ENCODE measurements around the gene CFL1. TPM values are rescaled to one million over a fixed set of nuclear protein-coding genes. Genes with fewer than 3 reads are reported as not detected.

The CFL1 gene
- total and polyA plus RNA-seq, 2 of the 4 experiments (the other 2 are of a cell fraction), result 960 to 2,231 TPM

- peaks cover 33% of the 10 kb centered on the region for H3K9me1 ChIP-seq (ENCODE audit: insufficient read depth, low read length)
- peak overlapping the region; percentile 77 for H3K9ac ChIP-seq (ENCODE audit: low read depth, low read length)
- H4K91ac ChIP-seq (ENCODE audit: insufficient read depth, low read depth, low read length), result peak overlapping the region; percentile 80; the same call in 1 of the 2 replicates
- POLR2A ChIA-PET (ENCODE audit: unreplicated experiment), result no interaction called here
- H3K36me3 ChIP-seq (ENCODE audit: control insufficient read depth, insufficient read depth, low read length), result peaks cover 51% of the 10 kb centered on the region
- intact Hi-C loops (cut with micrococcal nuclease) (loop anchor here (1.0 kb wide), 1 partner anchor 31 kb away; the partner anchor contains the start of gene FIBP), dilution Hi-C loops (cut with HindIII; ENCODE audit: low sequenced_read_pairs, unreplicated experiment) (no loop called here), in situ Hi-C loops (cut with MboI; ENCODE audit: low sequenced_read_pairs) (no loop called here)
- peak; percentile 52 for DNase-seq
- peak overlapping the region; percentile 93 for H3K14ac ChIP-seq (replicated peaks; ENCODE audit: low read depth, low read length)
- peak overlapping the region; percentile 81; the same call in 1 of the 2 replicates for H2AK5ac ChIP-seq (ENCODE audit: low read depth, low read length)
- peak overlapping the region; percentile 81 for H2BK5ac ChIP-seq (ENCODE audit: low read depth, low read length, poor library complexity, severe bottlenecking)
- no peaks in the 10 kb centered on the region for H3K27me3 ChIP-seq (ENCODE audit: control insufficient read depth, insufficient read depth, low read length)
- peak overlapping the region; percentile 100 for H2AK9ac ChIP-seq (replicated peaks; ENCODE audit: low read depth, low read length, poor library complexity)
- peaks cover 11% of the 10 kb centered on the region for H3K4me1 ChIP-seq (ENCODE audit: control insufficient read depth, insufficient read depth, low read length)
- TF ChIP-seq FOS (IDR thresholded peaks at IDR 0.05; ENCODE audit: low read depth, low read length) (no peak), RAD21 (IDR thresholded peaks at IDR 0.05; ENCODE audit: low read length) (0 out of 2 replicates have a peak, but pooled peaks have one; percentile 5), RFX5 (IDR thresholded peaks at IDR 0.05; ENCODE audit: low read depth, low read length) (no peak), BHLHE40 (IDR thresholded peaks at IDR 0.05; ENCODE audit: low read depth, low read length) (no peak), MAZ (IDR thresholded peaks at IDR 0.05; ENCODE audit: borderline replicate concordance, low read depth, low read length) (0 out of 2 replicates have a peak, but pooled peaks have one; percentile 55), CEBPB (IDR thresholded peaks at IDR 0.05; ENCODE audit: low read depth, low read length) (no peak), MXI1 (IDR thresholded peaks at IDR 0.05; ENCODE audit: borderline replicate concordance, low read depth, low read length) (peak; percentile 87; the same call in 1 of the 2 replicates), ELK1 (IDR thresholded peaks at IDR 0.05; ENCODE audit: borderline replicate concordance, low read depth, low read length) (no peak), SMC3 (IDR thresholded peaks at IDR 0.05; ENCODE audit: low read depth, low read length) (no peak), USF2 (IDR thresholded peaks at IDR 0.05; ENCODE audit: low read depth, low read length) (peak; percentile 91), CHD1 (IDR thresholded peaks at IDR 0.05; ENCODE audit: low read depth, low read length) (0 out of 2 replicates have a peak, but pooled peaks have one; percentile 60), MAFK (IDR thresholded peaks at IDR 0.05; ENCODE audit: low read depth, low read length) (no peak)
- no peaks in the 10 kb centered on the region for H3K9me3 ChIP-seq (ENCODE audit: control insufficient read depth, insufficient read depth, low read length)
- peak overlapping the region; percentile 93 for H3K27ac ChIP-seq (ENCODE audit: insufficient read depth, low read length)
- peak overlapping the region; percentile 45 for H4K5ac ChIP-seq (ENCODE audit: low read depth, low read length)
- H2BK120ac ChIP-seq (ENCODE audit: low read depth, low read length), result no peak overlapping the region
- 0% methylated on average over 28 of the region's 57 CpGs; no CpG with 5 or more reads in 1 of the 2 experiments for WGBS, 2 experiments (ENCODE audit: extremely low coverage in 2 of 2, insufficient read length in 1 of 2)
- no peak overlapping the region for H2BK15ac ChIP-seq (ENCODE audit: low read depth, low read length)
- H4K8ac ChIP-seq (ENCODE audit: low read depth in 2 of 2, low read length in 2 of 2), result peak overlapping the region in 1 of 2 experiments; percentile 46; a peak in 1 of 4 replicates
- H3K4me2 ChIP-seq (ENCODE audit: low read depth, low read length), result peak overlapping the region; percentile 81
- H3K4ac ChIP-seq (ENCODE audit: low read depth, low read length), result peak overlapping the region; percentile 89
- peak; percentile 3 for ATAC-seq (ENCODE audit: low read depth)
- CTCF ChIA-PET, result no interaction called here
- H3K23ac ChIP-seq (ENCODE audit: low read depth, low read length), result peak overlapping the region; percentile 90
- H3K18ac ChIP-seq (ENCODE audit: low read depth, low read length), result peak overlapping the region; percentile 19; the same call in 1 of the 2 replicates
- no peak overlapping the region for H2BK20ac ChIP-seq (ENCODE audit: low read depth, low read length)
- peak overlapping the region; percentile 29 for H3K56ac ChIP-seq (ENCODE audit: extremely low read depth, insufficient read depth, low read length)
- peaks cover 64% of the 10 kb centered on the region for H4K20me1 ChIP-seq (ENCODE audit: insufficient read depth, low read length)
- H3K79me1 ChIP-seq (ENCODE audit: low read depth in 1 of 2, low read length in 2 of 2), result peaks cover 25 to 70% of the 10 kb centered on the region in 2 experiments
- H2AFZ ChIP-seq (replicated peaks; ENCODE audit: low read length, poor library complexity), result peak overlapping the region; percentile 51
- H3K4me3 ChIP-seq (ENCODE audit: insufficient read depth, low read depth, low read length), result peak overlapping the region; percentile 89
- no TSS peak for BruUV-seq (replicated peaks)
Measured at GRCh38 chr11:65856689-65857499, 1.1 kb downstream of the CFL1 start.
